Ishikawa (cell line): ENCODE data around the gene PRKCD.

Experiments used
- CEBPB ChIP-seq: IDR thresholded peaks from 2 replicates; pipeline ENCODE4 v1.6.1; 2012
- CREB1 ChIP-seq: IDR thresholded peaks from 2 replicates; pipeline ENCODE4 v1.6.1; 2012; ENCODE audit warnings: low read depth
- EGR1 ChIP-seq: IDR thresholded peaks from 2 replicates; pipeline ENCODE4 v1.6.1; 2012
- TAF1 ChIP-seq: IDR thresholded peaks from 2 replicates; pipeline ENCODE4 v1.6.1; 2012; ENCODE audit warnings: low read depth, mild to moderate bottlenecking

GRCh38 chr3:53113293-53114010 is 47.6 kb upstream of the PRKCD start:
- no peak for TF ChIP-seq CEBPB
- no peak for TF ChIP-seq CREB1
- no peak for TF ChIP-seq EGR1
- TF ChIP-seq TAF1: no peak
